SHP77 treated with DMSO at 0.1 percent for 48 hours (cell line): ENCODE data around the gene PARS2.

Source experiments
- DNase-seq: peaks from one replicate; lab custom pipeline; 2025; lab: John Stamatoyannopoulos, UW

Gene PARS2

DNA sequence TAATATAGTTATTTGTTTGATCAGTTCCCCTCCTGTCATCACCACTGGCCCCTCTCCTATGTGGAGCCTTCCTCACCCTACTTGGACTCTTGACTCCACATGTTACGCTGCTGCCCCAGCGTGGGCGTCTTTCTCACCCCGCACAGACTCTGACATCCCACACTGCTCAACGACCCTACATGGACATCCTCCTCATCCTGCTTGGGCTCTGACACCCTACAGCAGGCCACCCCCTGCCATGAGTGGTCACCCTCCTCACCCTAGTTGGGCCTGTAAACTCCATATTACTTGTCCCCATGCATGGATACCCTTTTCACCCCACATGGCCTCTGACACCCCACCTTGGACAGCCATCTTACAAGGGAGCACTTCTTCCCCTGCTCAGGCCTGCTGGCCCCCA is 27.6 kb downstream of the PARS2 start:
- DNase-seq = no peak

DNA sequence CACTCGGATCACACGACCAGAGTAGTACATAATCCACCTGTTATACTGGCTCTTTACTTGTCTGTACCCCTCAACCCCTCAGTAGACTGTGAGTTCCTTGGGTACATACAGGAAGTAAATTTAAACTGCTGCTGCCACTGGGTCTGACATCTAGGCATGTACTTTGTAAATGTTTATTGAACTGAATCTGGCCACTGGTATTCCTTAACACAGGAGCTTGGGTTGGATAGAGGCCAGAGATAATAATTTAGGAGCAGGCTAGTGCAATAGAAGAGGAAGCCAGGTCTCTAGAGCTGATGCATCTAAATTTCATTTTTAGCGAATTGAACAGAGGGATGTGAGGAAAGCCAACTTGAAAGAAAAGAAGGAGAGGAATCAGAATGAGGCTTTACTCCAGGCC is 36.3 kb downstream of the PARS2 start:
- no peak for DNase-seq

DNA sequence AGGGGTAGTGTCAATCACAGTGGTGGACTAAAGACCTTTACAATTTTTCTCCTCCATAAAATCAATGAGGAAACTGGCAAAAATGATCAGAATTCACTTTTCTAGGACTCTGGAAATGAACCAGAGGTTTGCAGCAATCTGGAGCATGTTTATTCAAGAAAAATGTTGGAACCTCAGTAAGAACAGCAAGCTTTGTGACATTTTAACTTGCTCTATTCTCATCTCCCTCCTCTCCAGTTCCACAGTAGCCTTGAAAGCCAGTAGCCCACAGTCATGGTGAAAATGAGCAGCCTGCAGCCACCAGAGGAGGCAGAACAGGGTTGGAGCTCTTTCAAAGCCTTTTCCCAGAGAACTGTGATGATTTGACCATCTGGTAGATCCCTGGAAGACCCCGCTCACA is 39.6 kb downstream of the PARS2 start:
- no peak for DNase-seq

DNA sequence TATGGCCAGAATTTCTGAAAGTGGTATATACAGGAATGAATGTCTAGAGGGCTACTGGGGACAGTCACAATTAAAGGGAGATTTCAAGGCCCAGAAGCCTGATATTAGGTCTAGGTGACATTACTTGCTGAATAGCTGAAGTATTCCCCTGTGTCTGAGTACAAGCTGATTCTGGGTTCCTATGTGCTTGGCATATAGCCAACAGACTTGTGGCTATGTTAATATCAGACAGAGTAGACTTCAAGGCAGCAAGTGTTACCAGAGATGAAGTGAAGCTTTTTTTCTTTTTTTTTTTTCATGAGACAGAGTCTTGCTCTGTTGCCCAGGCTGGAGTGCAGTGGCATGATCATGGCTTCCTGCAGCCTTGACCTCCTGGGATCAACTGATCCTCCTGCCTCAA is 40.3 kb downstream of the PARS2 start:
- DNase-seq = no peak

DNA sequence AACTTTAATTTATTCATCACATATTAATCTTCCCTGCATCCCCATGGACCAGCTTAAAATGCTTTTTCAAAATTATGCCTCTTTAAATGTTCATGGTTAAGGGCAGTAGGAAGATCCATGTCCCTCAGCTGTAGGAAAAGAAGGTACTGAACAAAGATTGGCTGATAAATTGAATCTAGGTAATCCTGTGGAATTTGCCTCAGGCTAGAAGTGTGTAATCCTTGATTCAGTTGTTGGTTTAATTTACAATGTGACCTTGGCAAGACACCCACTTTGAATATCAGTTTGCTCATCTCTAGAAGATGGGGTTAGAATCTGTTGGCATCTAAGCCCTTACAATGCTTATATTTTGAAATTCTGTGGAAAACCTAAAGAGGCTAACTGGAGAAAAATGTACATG is 42.6 kb downstream of the PARS2 start:
- no peak for DNase-seq

DNA sequence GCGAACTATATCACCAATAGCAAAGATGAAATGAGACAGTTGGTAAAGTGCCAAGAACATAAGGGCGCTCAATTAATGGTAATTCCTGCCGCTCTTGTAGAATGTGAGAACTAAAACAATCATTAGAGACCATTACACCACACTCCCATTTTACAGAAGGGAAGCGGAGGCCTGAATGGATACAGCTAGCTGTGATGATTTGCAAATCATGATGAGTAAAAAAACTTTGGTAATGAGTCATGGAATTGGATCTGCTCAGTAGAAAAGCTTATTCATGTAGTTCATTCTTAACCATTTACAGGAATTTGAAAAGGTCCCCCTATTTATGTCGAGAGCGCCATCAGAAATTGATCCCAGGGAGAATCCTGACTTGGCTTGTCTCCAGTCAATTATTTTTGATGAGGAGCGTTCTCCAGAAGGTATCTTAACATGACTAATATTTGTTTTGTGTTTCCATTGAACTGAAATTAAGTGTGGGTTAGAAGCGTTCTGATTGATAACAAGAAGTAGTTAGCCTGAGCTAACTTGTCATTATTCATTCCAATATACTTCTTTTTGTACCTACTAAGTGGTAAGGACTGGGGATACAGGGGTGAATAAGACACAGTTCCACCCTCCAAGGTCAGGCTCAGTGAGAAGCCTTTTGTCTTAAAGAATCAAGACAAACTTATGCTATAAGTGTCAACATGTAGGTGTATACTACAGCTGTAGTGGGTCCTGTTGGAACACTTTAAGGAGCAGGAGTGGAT is 47.9 kb downstream of the PARS2 start:
- no peak for DNase-seq

DNA sequence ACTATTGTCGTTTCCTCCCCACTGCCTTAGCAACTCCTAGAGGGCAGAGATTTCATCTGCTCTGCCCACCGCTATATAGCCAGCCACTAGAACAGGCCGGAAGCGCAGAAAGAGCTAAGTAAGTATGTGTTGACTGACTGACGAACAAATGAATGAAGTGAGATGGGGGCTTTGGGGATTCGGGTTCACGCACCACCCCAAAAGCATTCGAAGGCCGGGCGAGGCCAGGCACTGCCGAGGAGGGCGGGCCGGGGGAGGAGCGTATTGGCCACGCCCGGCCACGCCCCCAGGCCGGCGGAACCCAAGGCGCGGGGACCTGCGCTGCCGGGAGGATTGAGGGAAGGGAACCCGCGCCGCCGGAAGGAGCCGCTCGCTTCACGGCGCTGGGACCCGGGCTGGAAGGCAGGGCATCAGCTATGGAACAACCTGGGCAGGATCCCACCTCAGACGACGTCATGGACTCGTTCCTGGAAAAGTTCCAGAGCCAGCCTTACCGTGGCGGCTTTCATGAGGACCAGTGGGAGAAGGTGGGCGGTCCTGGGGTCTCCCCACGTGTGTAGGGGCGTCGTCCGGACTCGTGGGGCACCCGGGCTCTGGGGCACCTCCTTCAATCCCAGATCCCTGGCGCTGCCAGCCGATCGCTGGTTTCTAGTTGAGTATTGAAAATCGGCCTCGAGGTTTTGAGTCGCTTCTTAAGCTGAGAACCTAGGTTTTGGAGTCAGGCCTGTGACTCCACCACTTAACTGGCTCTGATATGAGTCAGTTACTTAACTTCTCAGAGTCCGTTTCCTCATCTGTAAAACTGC is 48.6 kb downstream of the PARS2 start, which contains the start of gene TTC4:
TTC4 (plus strand) TSS at position 369 of the 806 bp plus-strand sequence; CDS start at position 417, 48 bp downstream.
- DNase-seq = peak; percentile 45

DNA sequence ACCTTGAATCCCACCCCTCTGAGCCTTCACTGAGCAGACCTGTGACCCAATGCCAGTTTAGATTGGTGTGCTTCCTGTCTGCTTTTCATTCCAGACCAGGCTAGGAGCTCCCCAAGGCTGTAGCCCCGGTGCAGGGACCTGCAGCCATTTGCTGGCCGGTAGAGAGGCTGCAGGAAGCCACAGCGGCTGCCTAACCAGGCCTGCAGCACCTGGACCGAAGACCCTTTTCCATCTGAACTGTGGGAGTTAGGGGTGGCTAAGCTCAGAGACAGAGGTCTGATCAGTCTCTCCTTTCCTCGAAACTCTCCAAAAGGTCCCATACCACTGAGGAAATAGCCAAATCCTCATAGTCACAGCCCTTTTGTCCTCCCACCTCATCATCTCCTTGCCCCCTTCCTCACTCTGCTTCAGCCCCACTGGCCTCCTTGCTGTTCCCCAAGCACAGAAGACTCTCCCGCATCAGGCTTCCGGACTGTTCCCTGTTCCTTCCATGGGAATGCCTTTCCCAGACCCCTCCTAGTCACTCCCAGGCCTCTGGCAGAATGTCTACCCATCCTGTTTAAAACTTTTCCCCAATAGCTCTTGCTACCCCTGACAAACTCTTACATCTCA is 49.3 kb downstream of the PARS2 start:
- DNase-seq = no peak

DNA sequence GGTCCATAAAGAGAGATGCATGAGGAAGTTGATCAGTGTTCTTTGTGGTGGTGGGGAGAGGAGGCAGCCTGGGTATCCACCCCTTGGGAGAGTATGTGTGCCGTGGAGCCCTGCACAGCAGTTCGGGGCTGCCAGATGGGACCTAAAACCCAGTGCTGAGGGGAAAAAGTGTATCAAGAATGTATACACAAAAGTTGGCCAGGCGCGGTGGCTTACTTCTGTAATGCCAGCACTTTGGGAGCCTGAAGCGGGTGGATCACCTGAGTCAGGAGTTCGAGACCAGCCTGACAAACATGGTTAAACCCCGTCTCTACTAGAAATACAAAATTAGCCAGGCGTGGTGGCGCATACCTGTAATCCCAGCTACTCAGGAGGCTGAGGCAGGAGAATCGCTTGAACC is 52.8 kb downstream of the PARS2 start:
- no peak for DNase-seq

DNA sequence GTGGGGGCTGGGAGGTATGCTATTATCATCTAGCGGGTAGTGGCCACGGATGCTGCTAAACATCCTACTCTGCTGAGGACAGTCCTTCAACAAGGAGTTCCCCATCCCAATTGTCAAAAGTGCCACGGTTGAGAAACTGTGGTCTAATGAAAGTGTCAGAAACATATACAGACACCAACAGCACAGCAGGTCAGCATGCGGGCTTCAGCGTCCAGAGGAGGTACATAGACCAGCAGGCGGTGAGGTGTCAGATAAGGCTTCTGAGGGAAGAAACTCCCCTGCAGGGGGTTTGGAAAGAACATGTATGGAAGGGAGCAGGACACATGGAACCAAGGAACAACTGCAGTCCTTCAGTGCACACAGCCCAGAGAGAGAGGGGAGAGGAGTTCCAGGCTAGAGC is 53.5 kb downstream of the PARS2 start:
- no peak for DNase-seq

DNA sequence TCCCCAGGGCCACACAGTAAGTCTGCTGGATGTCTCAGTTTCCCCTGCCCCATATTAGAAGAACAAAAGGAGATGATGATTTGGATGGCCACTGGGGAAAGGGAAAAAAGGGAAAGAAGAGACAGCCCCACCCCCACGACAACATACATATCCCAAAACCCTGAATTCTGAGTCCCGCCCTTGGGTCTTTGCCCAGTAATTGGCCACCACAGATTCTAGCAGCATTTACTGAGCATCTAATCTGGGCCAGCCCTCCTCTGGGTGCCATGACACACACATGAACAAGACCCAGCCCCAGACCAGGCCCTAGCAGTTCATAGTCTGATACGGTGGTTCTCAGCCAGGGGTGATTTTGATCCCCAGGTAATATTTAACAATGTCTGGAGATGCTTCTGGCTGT is 53.9 kb downstream of the PARS2 start:
- no peak for DNase-seq

DNA sequence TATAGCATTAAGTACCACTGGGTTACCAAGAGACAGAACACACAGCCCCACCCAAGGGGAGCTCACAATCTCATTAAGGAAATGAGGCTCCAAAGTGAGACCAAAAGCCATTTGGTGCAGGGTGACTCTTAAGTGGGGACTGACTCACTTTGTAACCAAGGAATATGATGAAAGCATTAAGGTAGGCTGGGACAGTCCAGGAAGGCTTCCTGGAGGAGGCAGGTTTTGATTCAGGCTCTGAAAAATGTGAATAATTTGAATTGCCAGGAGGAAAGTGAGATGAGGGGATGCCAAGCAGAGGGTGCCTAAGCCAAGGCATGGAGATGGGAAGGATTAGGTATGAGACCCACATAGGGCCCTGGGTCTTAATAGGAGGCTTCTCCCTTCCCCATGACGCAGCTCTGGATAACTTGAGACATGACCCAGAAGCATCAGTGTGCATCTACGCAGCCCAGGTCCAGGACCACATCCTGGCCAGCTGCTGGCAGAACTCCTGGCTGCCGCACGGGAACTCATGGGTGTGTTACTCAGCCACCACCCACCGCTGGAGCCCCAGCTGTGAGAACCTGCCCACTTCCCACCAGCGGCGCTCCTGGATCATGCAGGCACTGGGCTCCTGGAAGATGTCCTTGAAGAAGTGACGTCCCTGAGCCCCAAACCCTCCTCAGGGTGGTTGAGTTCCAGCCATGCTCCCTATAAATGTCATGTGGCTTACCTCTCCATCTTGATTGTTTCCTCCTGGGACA is 54.6 kb downstream of the PARS2 start:
- DNase-seq = no peak

DNA sequence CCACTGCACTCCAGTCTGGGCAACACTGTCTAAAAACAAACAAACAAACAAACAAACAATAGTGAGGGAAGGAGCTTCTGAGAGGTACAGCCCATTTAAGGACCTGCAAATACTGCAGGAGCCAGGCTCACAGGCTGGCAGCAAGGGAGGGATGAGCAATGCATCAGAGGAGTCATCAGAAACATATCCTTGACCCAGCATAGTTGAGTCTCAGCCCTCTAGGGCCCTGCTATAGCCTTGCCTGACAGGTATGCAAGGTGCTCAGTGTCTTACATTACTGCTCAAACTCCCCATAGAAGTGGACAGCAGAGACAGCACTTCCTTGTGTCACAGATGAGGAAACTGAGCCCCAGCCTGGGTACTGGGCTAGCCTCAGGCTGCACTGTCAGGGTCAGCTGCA is 55.9 kb downstream of the PARS2 start:
- DNase-seq = no peak
